IMR-90 (cell line): ENCODE data around the gene FGF21. TPM values are rescaled to one million over a fixed set of nuclear protein-coding genes. Genes with fewer than 3 reads are reported as not detected.
A peak's percentile ranks its signal among the peaks of the same experiment; 100 is the strongest.

Experiments used
- ATAC-seq: fragments of 200-7000 bp; cut with Tn5 transposase; 2 replicates; pipeline ENCODE4 v1.9.1; 2020; ENCODE audit warnings: low read depth, mild to moderate bottlenecking, moderate library complexity
- BruUV-seq: library from RNA; stranded (reverse); fragments of 400-500 nt; replicated peaks from 2 replicates; lab custom pipeline; 2021; lab: Mats Ljungman, UMichigan
- CTCF ChIA-PET: fragments of 300-600 bp; formaldehyde crosslinking; extraction: SDS; loops from one replicate; lab custom pipeline; 2021; ENCODE audit warnings: antibody characterized with exemption; lab: Yijun Ruan, JAX
- POLR2A ChIA-PET: fragments of 300-600 bp; sonication (Branson Sonifier 250); formaldehyde crosslinking; loops from one replicate; lab custom pipeline; 2022; ENCODE audit warnings: antibody characterized with exemption; ENCODE audit not compliant: unreplicated experiment; lab: Charles Lee
- DNase-seq: peaks from one replicate; pipeline ENCODE4 v3.0.0; 2013
- H2AFZ ChIP-seq: replicated peaks from 2 replicates; pipeline ENCODE3; 2013; ENCODE audit warnings: low read length, mild to moderate bottlenecking; ENCODE audit not compliant: poor library complexity
- H2AK5ac ChIP-seq: 2 replicates; pipeline ENCODE4 v1.6.1; 2013; ENCODE audit warnings: low read depth, low read length, inconsistent platforms
- H2AK9ac ChIP-seq: replicated peaks from 2 replicates; pipeline ENCODE3; 2013; ENCODE audit warnings: mild to moderate bottlenecking, low read depth, low read length, moderate library complexity; ENCODE audit not compliant: poor library complexity
- H2BK120ac ChIP-seq: 2 replicates; pipeline ENCODE4 v1.6.1; 2013; ENCODE audit warnings: low read depth, low read length, inconsistent platforms
- H2BK15ac ChIP-seq: 3 replicates; pipeline ENCODE4 v1.6.1; 2013; ENCODE audit warnings: low read depth, low read length, inconsistent platforms
- H2BK20ac ChIP-seq: 2 replicates; pipeline ENCODE4 v1.6.1; 2013; ENCODE audit warnings: low read depth, mild to moderate bottlenecking, inconsistent platforms, low read length, moderate library complexity
- H2BK5ac ChIP-seq: 2 replicates; pipeline ENCODE4 v1.6.1; 2013; ENCODE audit warnings: mild to moderate bottlenecking, low read depth, low read length, inconsistent platforms; ENCODE audit not compliant: poor library complexity, severe bottlenecking
- H3K14ac ChIP-seq: replicated peaks from 2 replicates; pipeline ENCODE4 v1.6.1; 2013; ENCODE audit warnings: low read depth, low read length, inconsistent platforms
- H3K18ac ChIP-seq: 2 replicates; pipeline ENCODE4 v1.6.1; 2013; ENCODE audit warnings: low read depth, low read length, control low read depth
- H3K23ac ChIP-seq: 2 replicates; pipeline ENCODE4 v1.6.1; 2013; ENCODE audit warnings: low read depth, low read length, inconsistent platforms
- H3K27ac ChIP-seq: 2 replicates; pipeline ENCODE4 v1.5.1; 2013; ENCODE audit warnings: mild to moderate bottlenecking, control low read depth, low read length; ENCODE audit not compliant: insufficient read depth
- H3K27me3 ChIP-seq: 2 replicates; pipeline ENCODE4 v1.6.1; 2013; ENCODE audit warnings: low read length; ENCODE audit not compliant: control insufficient read depth, insufficient read depth
- H3K36me3 ChIP-seq: 2 replicates; pipeline ENCODE4 v1.6.1; 2013; ENCODE audit warnings: low read length, mixed read lengths; ENCODE audit not compliant: control insufficient read depth, insufficient read depth
- H3K4ac ChIP-seq: 2 replicates; pipeline ENCODE4 v1.6.1; 2013; ENCODE audit warnings: low read depth, low read length, inconsistent platforms
- H3K4me1 ChIP-seq: 2 replicates; pipeline ENCODE4 v1.6.1; 2013; ENCODE audit warnings: low read length, mixed read lengths; ENCODE audit not compliant: control insufficient read depth, insufficient read depth
- H3K4me2 ChIP-seq: 2 replicates; pipeline ENCODE4 v1.6.1; 2013; ENCODE audit warnings: low read depth, mild to moderate bottlenecking, control low read depth, low read length, moderate library complexity
- H3K4me3 ChIP-seq: 2 replicates; pipeline ENCODE4 v1.5.1; 2013; ENCODE audit warnings: low read depth, mild to moderate bottlenecking, control low read depth, low read length, moderate library complexity; ENCODE audit not compliant: insufficient read depth
- H3K56ac ChIP-seq: 2 replicates; pipeline ENCODE4 v1.6.1; 2013; ENCODE audit warnings: low read length, inconsistent platforms; ENCODE audit not compliant: insufficient read depth; ENCODE audit errors: extremely low read depth
- H3K79me1 ChIP-seq, 2 experiments: 2 replicates each; pipeline ENCODE4 v1.6.1; 2013; ENCODE audit warnings: low read length in 2 of 2, inconsistent platforms in 1 of 2, low read depth in 1 of 2
- H3K9ac ChIP-seq: 2 replicates; pipeline ENCODE4 v1.6.1; 2013; ENCODE audit warnings: low read depth, low read length, control low read depth
- H3K9me1 ChIP-seq: 2 replicates; pipeline ENCODE4 v1.6.1; 2013; ENCODE audit warnings: low read length, inconsistent platforms; ENCODE audit not compliant: insufficient read depth
- H3K9me3 ChIP-seq: 2 replicates; pipeline ENCODE4 v1.6.1; 2013; ENCODE audit warnings: low read length; ENCODE audit not compliant: control insufficient read depth, insufficient read depth
- H4K20me1 ChIP-seq: 2 replicates; pipeline ENCODE4 v1.6.1; 2013; ENCODE audit warnings: low read length, inconsistent platforms; ENCODE audit not compliant: insufficient read depth
- H4K5ac ChIP-seq: 2 replicates; pipeline ENCODE4 v1.6.1; 2013; ENCODE audit warnings: mild to moderate bottlenecking, low read depth, low read length, control low read depth
- H4K8ac ChIP-seq, 2 experiments: 2 replicates each; pipeline ENCODE4 v1.6.1; 2013; ENCODE audit warnings: low read depth in 2 of 2, low read length in 2 of 2, control low read depth in 1 of 2, inconsistent platforms in 1 of 2
- H4K91ac ChIP-seq: 2 replicates; pipeline ENCODE4 v1.6.1; 2013; ENCODE audit warnings: low read depth, low read length, inconsistent platforms; ENCODE audit not compliant: insufficient read depth
- BHLHE40 ChIP-seq: fragments of 150-350 bp; IDR thresholded peaks from 2 replicates; pipeline ENCODE4 v1.6.1; 2016; ENCODE audit warnings: mild to moderate bottlenecking, low read depth, low read length
- CEBPB ChIP-seq: IDR thresholded peaks from 2 replicates; pipeline ENCODE4 v1.6.1; 2012; ENCODE audit warnings: low read depth, low read length, improper control_type of control experiment
- CHD1 ChIP-seq: IDR thresholded peaks from 2 replicates; pipeline ENCODE4 v1.6.1; 2012; ENCODE audit warnings: low read depth, low read length, improper control_type of control experiment
- CTCF ChIP-seq: conservative IDR thresholded peaks from 2 replicates; pipeline ENCODE4 v1.5.1; 2012; ENCODE audit warnings: mild to moderate bottlenecking, low read depth, low read length, improper control_type of control experiment
- ELK1 ChIP-seq: fragments of 150-350 bp; IDR thresholded peaks from 2 replicates; pipeline ENCODE4 v1.6.1; 2016; ENCODE audit warnings: low read depth, mild to moderate bottlenecking, low read length, moderate library complexity, borderline replicate concordance
- FOS ChIP-seq: fragments of 150-350 bp; IDR thresholded peaks from 2 replicates; pipeline ENCODE4 v1.6.1; 2016; ENCODE audit warnings: low read depth, low read length
- MAFK ChIP-seq: IDR thresholded peaks from 2 replicates; pipeline ENCODE4 v1.6.1; 2012; ENCODE audit warnings: low read depth, low read length, improper control_type of control experiment
- NFE2L2 ChIP-seq: fragments of 150-350 bp; IDR thresholded peaks from 2 replicates; pipeline ENCODE4 v1.6.1; 2016; ENCODE audit warnings: low read depth, mild to moderate bottlenecking, low read length
- RAD21 ChIP-seq: IDR thresholded peaks from 2 replicates; pipeline ENCODE4 v1.6.1; 2012; ENCODE audit warnings: low read length, improper control_type of control experiment
- RCOR1 ChIP-seq: IDR thresholded peaks from 2 replicates; pipeline ENCODE4 v1.6.1; 2012; ENCODE audit warnings: mild to moderate bottlenecking, low read length, improper control_type of control experiment; ENCODE audit not compliant: insufficient replicate concordance
- RFX5 ChIP-seq: IDR thresholded peaks from 2 replicates; pipeline ENCODE4 v1.8.0; 2012; ENCODE audit warnings: low read depth, mild to moderate bottlenecking, low read length, moderate library complexity
- SMC3 ChIP-seq: fragments of 150-350 bp; IDR thresholded peaks from 2 replicates; pipeline ENCODE4 v1.6.1; 2016; ENCODE audit warnings: low read depth, mild to moderate bottlenecking, antibody characterized with exemption, low read length, moderate library complexity
- USF2 ChIP-seq: fragments of 150-350 bp; IDR thresholded peaks from 2 replicates; pipeline ENCODE4 v1.6.1; 2017; ENCODE audit warnings: mild to moderate bottlenecking, antibody characterized with exemption, low read length, low read depth
- WGBS, 2 experiments: methylation state at CpG; one replicate each; pipeline versions ENCODE4 v1.1.5 to v1.1.7; 2013; ENCODE audit warnings: missing lambda C conversion rate in 2 of 2; ENCODE audit not compliant: insufficient read length in 1 of 2; ENCODE audit errors: extremely low coverage in 2 of 2; 5-methylcytosine and 5-hydroxymethylcytosine counted together
- dilution Hi-C: fragments of 300-500 bp; cut with HindIII; formaldehyde crosslinking; loops from one replicate; pipeline ENCODE4 v1.14.3; 2018; ENCODE audit warnings: low sequenced_read_pairs; ENCODE audit not compliant: unreplicated experiment
- in situ Hi-C: fragments of 300-500 bp; cut with MboI; formaldehyde crosslinking; loops from 3 replicates; pipeline ENCODE4 v1.14.3; 2019; ENCODE audit warnings: low sequenced_read_pairs, inconsistent platforms, mixed read lengths
- intact Hi-C: fragments of 100-400 bp; cut with micrococcal nuclease; formaldehyde crosslinking; loops from 2 replicates; pipeline ENCODE4 v1.10.0; 2022
- polyA plus RNA-seq, 3 experiments: library from polyadenylated mRNA; depleted of rRNA; stranded (reverse); fragments of >200 nt; gene quantifications; 2 replicates each; pipeline ENCODE4 v1.2.3, GENCODE V29; 2012; ENCODE audit warnings: low replicate concordance in 1 of 3
- total RNA-seq: library from RNA; depleted of rRNA; stranded (reverse); fragments of >200 nt; gene quantifications from 2 replicates; pipeline ENCODE4 v1.2.3, GENCODE V29; 2012

The FGF21 gene
- total and polyA plus RNA-seq, 2 of the 4 experiments (the other 2 are of a cell fraction), result not detected

GRCh38 chr19:48795685-48796070 is 40.4 kb downstream of the FGF21 start:
- Histone ChIP-seq H4K91ac (no peak overlapping the region), H3K4me1 (peaks cover 10% of the 10 kb centered on the region), H3K9me1 (no peaks in the 10 kb centered on the region), H4K20me1 (0 out of 2 replicates have a peak, but pooled peaks cover 2% of the 10 kb centered on the region), H3K14ac (no peak overlapping the region), H3K27me3 (no peaks in the 10 kb centered on the region), H3K36me3 (no peaks in the 10 kb centered on the region), H3K79me1 (no peaks in the 10 kb centered on the region), H2BK20ac (no peak overlapping the region), H2BK15ac (no peak overlapping the region), H2AK5ac (no peak overlapping the region), H3K4me2 (no peak overlapping the region), H2BK5ac (no peak overlapping the region), H3K9me3 (no peaks in the 10 kb centered on the region), H2AK9ac (peak overlapping the region; percentile 89), H3K23ac (no peak overlapping the region), H3K4me3 (no peak overlapping the region), H4K5ac (no peak overlapping the region; the same call in 1 of the 2 replicates), H3K27ac (no peak overlapping the region), H3K18ac (no peak overlapping the region), H4K8ac (peak overlapping the region; percentile 0 to 87; a peak in 2 of 4 replicates), H2AFZ (peak overlapping the region; percentile 98), H2BK120ac (no peak overlapping the region), H3K9ac (no peak overlapping the region), H3K4ac (no peak overlapping the region), H3K56ac (no peak overlapping the region)
- in situ Hi-C loops, result no loop called here
- BruUV-seq, result no TSS peak
- no CpG with 5 or more reads among the region's 2 CpGs for WGBS, 2 experiments
- intact Hi-C loops, result loop anchor here (1.0 to 2.0 kb wide), 3 partner anchors 41 to 175 kb away; partner anchors contain the start of gene HSD17B14
- POLR2A ChIA-PET, result no interaction called here
- TF ChIP-seq RFX5 (no peak), FOS (no peak), CHD1 (no peak), USF2 (no peak), CEBPB (no peak), ELK1 (no peak), NFE2L2 (no peak), MAFK (no peak), RCOR1 (no peak), RAD21 (no peak), CTCF (no peak), BHLHE40 (no peak), SMC3 (no peak)
- ATAC-seq, result peak; percentile 2; the same call in 1 of the 2 replicates
- CTCF ChIA-PET, result interaction anchor here (0.6 to 2.3 kb wide), 13 partner anchors 10 to 198 kb away, joined by 3 to 14 read pairs (median 4); partner anchors contain the start of genes GYS1, HSD17B14 and RUVBL2
- no peak for DNase-seq
- dilution Hi-C loops, result no loop called here
